ENCODE measurements around the gene PPM1J. TPM values are rescaled to one million over a fixed set of nuclear protein-coding genes. Genes with fewer than 3 reads are reported as not detected.
A peak's percentile ranks its signal among the peaks of the same experiment; 100 is the strongest.

Gene PPM1J
- total RNA-seq, 1 experiment from 2014 or later = 0.51 TPM

DNA sequence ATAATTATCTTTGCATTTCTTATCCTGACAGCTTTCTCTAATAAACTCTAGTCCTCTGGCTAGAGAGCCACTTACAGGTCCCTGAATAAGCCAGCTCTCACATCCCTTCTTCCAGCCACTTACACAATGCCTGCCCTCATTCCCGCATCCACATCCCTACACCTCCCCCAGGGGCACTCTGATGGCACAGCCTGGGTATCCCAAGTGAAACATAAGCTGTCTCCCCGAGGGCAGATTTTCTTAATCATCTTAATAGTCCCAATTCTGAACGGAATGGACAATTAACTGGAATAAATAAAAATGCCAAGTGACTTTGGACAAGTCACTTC is 13.1 kb downstream of the PPM1J start:
- ATAC-seq (no peak), DNase-seq (ENCODE audit: low read depth, low spot score) (no peak)
- peak overlapping the region; percentile 54; the same call in 1 of the 2 replicates for H3K27ac ChIP-seq (ENCODE audit: low read length)
- H3K36me3 ChIP-seq (ENCODE audit: control insufficient read depth, insufficient read depth, low read length) = peaks cover 2% of the 10 kb centered on the region
- BruUV-seq (replicated peaks) = no TSS peak
- H3K4me3 ChIP-seq (ENCODE audit: low read depth in 2 of 2, low read length in 2 of 2) = no peak overlapping the region
- no peak for TF ChIP-seq POLR2AphosphoS5 (IDR thresholded peaks at IDR 0.05; ENCODE audit: low read depth, low read length)
- TF ChIP-seq, protein P1, sequence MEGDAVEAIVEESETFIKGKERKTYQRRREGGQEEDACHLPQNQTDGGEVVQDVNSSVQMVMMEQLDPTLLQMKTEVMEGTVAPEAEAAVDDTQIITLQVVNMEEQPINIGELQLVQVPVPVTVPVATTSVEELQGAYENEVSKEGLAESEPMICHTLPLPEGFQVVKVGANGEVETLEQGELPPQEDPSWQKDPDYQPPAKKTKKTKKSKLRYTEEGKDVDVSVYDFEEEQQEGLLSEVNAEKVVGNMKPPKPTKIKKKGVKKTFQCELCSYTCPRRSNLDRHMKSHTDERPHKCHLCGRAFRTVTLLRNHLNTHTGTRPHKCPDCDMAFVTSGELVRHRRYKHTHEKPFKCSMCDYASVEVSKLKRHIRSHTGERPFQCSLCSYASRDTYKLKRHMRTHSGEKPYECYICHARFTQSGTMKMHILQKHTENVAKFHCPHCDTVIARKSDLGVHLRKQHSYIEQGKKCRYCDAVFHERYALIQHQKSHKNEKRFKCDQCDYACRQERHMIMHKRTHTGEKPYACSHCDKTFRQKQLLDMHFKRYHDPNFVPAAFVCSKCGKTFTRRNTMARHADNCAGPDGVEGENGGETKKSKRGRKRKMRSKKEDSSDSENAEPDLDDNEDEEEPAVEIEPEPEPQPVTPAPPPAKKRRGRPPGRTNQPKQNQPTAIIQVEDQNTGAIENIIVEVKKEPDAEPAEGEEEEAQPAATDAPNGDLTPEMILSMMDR (IDR thresholded peaks at IDR 0.05) = no peak
- TF ChIP-seq, protein P2, sequence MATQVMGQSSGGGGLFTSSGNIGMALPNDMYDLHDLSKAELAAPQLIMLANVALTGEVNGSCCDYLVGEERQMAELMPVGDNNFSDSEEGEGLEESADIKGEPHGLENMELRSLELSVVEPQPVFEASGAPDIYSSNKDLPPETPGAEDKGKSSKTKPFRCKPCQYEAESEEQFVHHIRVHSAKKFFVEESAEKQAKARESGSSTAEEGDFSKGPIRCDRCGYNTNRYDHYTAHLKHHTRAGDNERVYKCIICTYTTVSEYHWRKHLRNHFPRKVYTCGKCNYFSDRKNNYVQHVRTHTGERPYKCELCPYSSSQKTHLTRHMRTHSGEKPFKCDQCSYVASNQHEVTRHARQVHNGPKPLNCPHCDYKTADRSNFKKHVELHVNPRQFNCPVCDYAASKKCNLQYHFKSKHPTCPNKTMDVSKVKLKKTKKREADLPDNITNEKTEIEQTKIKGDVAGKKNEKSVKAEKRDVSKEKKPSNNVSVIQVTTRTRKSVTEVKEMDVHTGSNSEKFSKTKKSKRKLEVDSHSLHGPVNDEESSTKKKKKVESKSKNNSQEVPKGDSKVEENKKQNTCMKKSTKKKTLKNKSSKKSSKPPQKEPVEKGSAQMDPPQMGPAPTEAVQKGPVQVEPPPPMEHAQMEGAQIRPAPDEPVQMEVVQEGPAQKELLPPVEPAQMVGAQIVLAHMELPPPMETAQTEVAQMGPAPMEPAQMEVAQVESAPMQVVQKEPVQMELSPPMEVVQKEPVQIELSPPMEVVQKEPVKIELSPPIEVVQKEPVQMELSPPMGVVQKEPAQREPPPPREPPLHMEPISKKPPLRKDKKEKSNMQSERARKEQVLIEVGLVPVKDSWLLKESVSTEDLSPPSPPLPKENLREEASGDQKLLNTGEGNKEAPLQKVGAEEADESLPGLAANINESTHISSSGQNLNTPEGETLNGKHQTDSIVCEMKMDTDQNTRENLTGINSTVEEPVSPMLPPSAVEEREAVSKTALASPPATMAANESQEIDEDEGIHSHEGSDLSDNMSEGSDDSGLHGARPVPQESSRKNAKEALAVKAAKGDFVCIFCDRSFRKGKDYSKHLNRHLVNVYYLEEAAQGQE (IDR thresholded peaks at IDR 0.05; ENCODE audit: insufficient read depth in 1 of 2, low read depth in 2 of 2, low read length in 1 of 2) = no peak
- TF ChIP-seq TCF7L2 (IDR thresholded peaks at IDR 0.05; ENCODE audit: low read depth, low read length) = no peak
- TF ChIP-seq SIN3A (IDR thresholded peaks at IDR 0.05; ENCODE audit: borderline replicate concordance, insufficient read depth, low read depth, low read length) = no peak
- peaks cover 57% of the 10 kb centered on the region for H3K4me1 ChIP-seq (ENCODE audit: control insufficient read depth, insufficient read depth, low read length)
- ChIA-PET CTCF (interaction anchor here (0.6 kb wide), 2 partner anchors 330 to 675 kb away, joined by 3 to 4 read pairs; no protein-coding TSS in a partner anchor), POLR2A (interaction anchor here (0.7 kb wide), 1 partner anchor 19 kb away, joined by 3 read pairs; no protein-coding TSS in a partner anchor)
- no peaks in the 10 kb centered on the region for H3K27me3 ChIP-seq (ENCODE audit: control insufficient read depth, insufficient read depth, low read length)
- no peaks in the 10 kb centered on the region for H3K9me3 ChIP-seq (ENCODE audit: control insufficient read depth, insufficient read depth, low read depth, low read length)
- in situ Hi-C loops (cut with HindIII; ENCODE audit: low pct_unique_long_range_greater_than_20kb, low sequenced_read_pairs) = no loop called here
- intact Hi-C loops (cut with micrococcal nuclease; ENCODE audit: unreplicated experiment) = no loop called here

DNA sequence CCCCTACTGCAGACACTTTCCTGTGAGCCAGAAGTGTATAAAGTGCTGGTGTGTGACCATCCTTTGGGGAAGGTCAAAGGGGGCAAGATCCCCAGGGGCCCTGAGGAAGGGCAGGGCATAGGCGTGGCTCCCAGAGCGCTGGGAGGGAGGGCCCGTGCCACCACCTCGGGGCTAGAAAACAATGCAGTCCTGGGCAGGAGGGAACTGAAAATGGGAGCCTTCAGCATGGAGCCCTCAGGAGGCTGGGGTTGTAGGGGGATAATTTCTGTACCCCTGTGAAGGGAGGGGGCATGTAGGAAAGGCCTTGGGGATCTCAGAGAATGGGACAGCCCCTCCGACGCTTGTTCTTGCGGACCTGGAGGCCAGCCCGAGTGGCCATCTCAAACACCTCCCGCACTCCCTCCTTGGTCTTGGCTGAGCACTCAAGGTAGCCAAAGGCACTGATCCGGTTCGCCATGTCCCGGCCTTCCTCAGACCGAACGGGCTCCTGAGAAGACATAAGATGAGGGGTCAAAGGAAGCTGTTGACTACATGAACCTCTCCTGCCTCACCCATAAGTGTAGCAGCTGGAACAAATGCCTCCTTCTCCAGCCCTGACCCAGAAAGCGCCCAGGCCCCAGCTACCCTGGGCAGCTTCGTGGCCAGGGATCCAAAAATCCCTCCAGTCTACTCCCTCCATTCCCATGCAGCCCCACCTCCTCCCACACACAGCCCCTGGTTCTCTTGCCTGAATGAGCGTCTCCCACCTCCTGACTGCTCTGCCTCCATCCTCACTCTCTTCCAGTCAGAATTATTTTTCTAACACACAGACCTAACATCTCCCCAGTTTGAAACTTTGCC is 13.7 kb downstream of the PPM1J start:
- Histone ChIP-seq H3K27ac (ENCODE audit: low read length) (peak overlapping the region; percentile 66), H3K4me3 (ENCODE audit: low read depth in 2 of 2, low read length in 2 of 2) (no peak overlapping the region), H3K9me3 (ENCODE audit: control insufficient read depth, insufficient read depth, low read depth, low read length) (no peaks in the 10 kb centered on the region), H3K4me1 (ENCODE audit: control insufficient read depth, insufficient read depth, low read length) (peaks cover 57% of the 10 kb centered on the region), H3K36me3 (ENCODE audit: control insufficient read depth, insufficient read depth, low read length) (peaks cover 2% of the 10 kb centered on the region), H3K27me3 (ENCODE audit: control insufficient read depth, insufficient read depth, low read length) (no peaks in the 10 kb centered on the region)
- in situ Hi-C loops (cut with HindIII; ENCODE audit: low pct_unique_long_range_greater_than_20kb, low sequenced_read_pairs) (no loop called here), intact Hi-C loops (cut with micrococcal nuclease; ENCODE audit: unreplicated experiment) (no loop called here)
- CTCF ChIA-PET = no interaction called here
- POLR2A ChIA-PET = no interaction called here
- no peak; the same call in 1 of the 2 replicates for ATAC-seq
- TF ChIP-seq SIN3A (IDR thresholded peaks at IDR 0.05; ENCODE audit: borderline replicate concordance, insufficient read depth, low read depth, low read length) = no peak
- no peak for TF ChIP-seq TCF7L2 (IDR thresholded peaks at IDR 0.05; ENCODE audit: low read depth, low read length)
- no peak; the same call in 1 of the 2 replicates for TF ChIP-seq POLR2AphosphoS5 (IDR thresholded peaks at IDR 0.05; ENCODE audit: low read depth, low read length)
- TF ChIP-seq, protein P2 (IDR thresholded peaks at IDR 0.05; ENCODE audit: insufficient read depth in 1 of 2, low read depth in 2 of 2, low read length in 1 of 2) = no peak
- TF ChIP-seq, protein P1 (IDR thresholded peaks at IDR 0.05) = no peak
- DNase-seq (ENCODE audit: low read depth, low spot score) = no peak
- TSS peak; percentile 45 for BruUV-seq (replicated peaks)

Data from Panc1 (cell line).